Loucy (cell line): ENCODE measurements around the gene C19orf85.

Experiments
- H2AFZ ChIP-seq: fragments of 200-600 bp; sonication (generic); 2 replicates; pipeline ENCODE4 v1.6.0; 2016; ENCODE audit warnings: antibody characterized with exemption, mild to moderate bottlenecking, low read length, moderate library complexity
- H3F3A ChIP-seq: fragments of 200-600 bp; 2 replicates; pipeline ENCODE4 v1.6.0; 2016; ENCODE audit warnings: antibody characterized with exemption, low read depth, mild to moderate bottlenecking
- H3K27me3 ChIP-seq: fragments of 200-600 bp; sonication (generic); 2 replicates; pipeline ENCODE4 v1.6.1; 2014; ENCODE audit warnings: low read length, mild to moderate bottlenecking; ENCODE audit not compliant: insufficient read depth, poor library complexity, severe bottlenecking
- H3K36me3 ChIP-seq: fragments of 200-600 bp; sonication (generic); 2 replicates; pipeline ENCODE4 v1.6.1; 2016; ENCODE audit warnings: low read length; ENCODE audit not compliant: insufficient read depth
- H3K4me1 ChIP-seq: fragments of 200-600 bp; sonication (generic); 2 replicates; pipeline ENCODE4 v1.5.1; 2014; ENCODE audit warnings: low read length, mild to moderate bottlenecking; ENCODE audit not compliant: insufficient read depth, poor library complexity, severe bottlenecking
- H3K4me2 ChIP-seq: fragments of 200-600 bp; sonication (generic); 2 replicates; pipeline ENCODE4 v1.6.0; 2014; ENCODE audit warnings: antibody characterized with exemption, low read length, low read depth, mild to moderate bottlenecking; ENCODE audit not compliant: poor library complexity, severe bottlenecking
- H3K4me3 ChIP-seq: fragments of 200-600 bp; sonication (generic); 2 replicates; pipeline ENCODE4 v1.5.1; 2014; ENCODE audit warnings: low read length, mild to moderate bottlenecking, mixed read lengths; ENCODE audit not compliant: poor library complexity, severe bottlenecking
- H3K79me2 ChIP-seq: fragments of 200-600 bp; sonication (generic); 2 replicates; pipeline ENCODE4 v1.6.1; 2014; ENCODE audit warnings: low read length; ENCODE audit not compliant: insufficient read depth
- H3K9ac ChIP-seq: fragments of 200-600 bp; sonication (generic); 2 replicates; pipeline ENCODE4 v1.6.0; 2014; ENCODE audit warnings: mild to moderate bottlenecking, low read depth, low read length, moderate library complexity; ENCODE audit not compliant: poor library complexity, severe bottlenecking
- H3K9me2 ChIP-seq: fragments of 200-600 bp; sonication (generic); replicated peaks from 2 replicates; pipeline ENCODE4 v1.6.1; 2016; ENCODE audit warnings: low read depth, low read length, mixed read lengths
- H3K9me3 ChIP-seq: fragments of 200-600 bp; sonication (generic); 2 replicates; pipeline ENCODE4 v1.6.1; 2014; ENCODE audit warnings: mild to moderate bottlenecking, antibody characterized with exemption, low read length, low read depth; ENCODE audit not compliant: insufficient read depth
- H4K20me1 ChIP-seq: fragments of 200-600 bp; sonication (generic); 2 replicates; pipeline ENCODE4 v1.6.0; 2014; ENCODE audit warnings: antibody characterized with exemption, low read length, mild to moderate bottlenecking; ENCODE audit not compliant: insufficient read depth, poor library complexity, severe bottlenecking
- CTCF ChIP-seq: fragments of 200-600 bp; sonication (generic); conservative IDR thresholded peaks from 2 replicates; pipeline ENCODE4 v1.5.1; 2014; ENCODE audit warnings: mild to moderate bottlenecking, antibody characterized with exemption, low read length
- EZH2phosphoT487 ChIP-seq: fragments of 200-600 bp; IDR thresholded peaks from 2 replicates; pipeline ENCODE4 v1.6.1; 2018; ENCODE audit warnings: antibody characterized with exemption, mild to moderate bottlenecking, moderate library complexity, borderline replicate concordance

Gene C19orf85

GRCh38 chr19:55454787-55455243 is 9.7 kb downstream of the C19orf85 start:
- H3K4me1 ChIP-seq: peaks cover 14% of the 10 kb centered on the region
- no peaks in the 10 kb centered on the region for H3K9me3 ChIP-seq
- H2AFZ ChIP-seq: no peak overlapping the region
- no peak overlapping the region for H3K4me2 ChIP-seq
- TF ChIP-seq CTCF: peak; percentile 83
- no peak for TF ChIP-seq EZH2phosphoT487
- H3F3A ChIP-seq: no peaks in the 10 kb centered on the region
- H3K79me2 ChIP-seq: peaks cover 4% of the 10 kb centered on the region; the same call in 1 of the 2 replicates
- no peak overlapping the region for H3K4me3 ChIP-seq
- no peaks in the 10 kb centered on the region for H3K36me3 ChIP-seq
- H3K9ac ChIP-seq: no peak overlapping the region
- H4K20me1 ChIP-seq: peaks cover 6% of the 10 kb centered on the region
- H3K9me2 ChIP-seq: no peaks in the 10 kb centered on the region
- no peaks in the 10 kb centered on the region for H3K27me3 ChIP-seq

GRCh38 chr19:55453511-55454260 is 10.9 kb downstream of the C19orf85 start:
- Histone ChIP-seq H3K4me2 (no peak overlapping the region), H3K36me3 (no peaks in the 10 kb centered on the region), H3K27me3 (no peaks in the 10 kb centered on the region), H3K79me2 (no peaks in the 10 kb centered on the region; the same call in 1 of the 2 replicates), H3K9me3 (no peaks in the 10 kb centered on the region), H2AFZ (no peak overlapping the region), H3K4me3 (no peak overlapping the region), H3K9ac (no peak overlapping the region), H4K20me1 (no peaks in the 10 kb centered on the region), H3F3A (no peaks in the 10 kb centered on the region), H3K4me1 (peaks cover 5% of the 10 kb centered on the region), H3K9me2 (no peaks in the 10 kb centered on the region)
- TF ChIP-seq EZH2phosphoT487 (no peak), CTCF (no peak)

- no peak overlapping the region for H3K4me3 ChIP-seq
- H2AFZ ChIP-seq: no peak overlapping the region
- H3K27me3 ChIP-seq: no peaks in the 10 kb centered on the region
- no peaks in the 10 kb centered on the region for H3K9me3 ChIP-seq
- no peak overlapping the region for H3K9ac ChIP-seq
- no peaks in the 10 kb centered on the region for H3F3A ChIP-seq
- no peaks in the 10 kb centered on the region for H3K36me3 ChIP-seq
- no peaks in the 10 kb centered on the region; the same call in 1 of the 2 replicates for H3K79me2 ChIP-seq
- H4K20me1 ChIP-seq: no peaks in the 10 kb centered on the region
- no peak overlapping the region for H3K4me2 ChIP-seq
- H3K9me2 ChIP-seq: no peaks in the 10 kb centered on the region
- TF ChIP-seq EZH2phosphoT487 (no peak), CTCF (no peak)
- H3K4me1 ChIP-seq: no peaks in the 10 kb centered on the region
Measured at GRCh38 chr19:55452749-55453346, 11.7 kb downstream of the C19orf85 start.
